M059J (cell line): ENCODE data around the gene ZNF219. TPM values are rescaled to one million over a fixed set of nuclear protein-coding genes. Genes with fewer than 3 reads are reported as not detected.

Experiments
- DNase-seq: peaks from one replicate; pipeline ENCODE4 v3.0.0-alpha.2; 2012; ENCODE audit warnings: low read depth
- total RNA-seq: library from RNA; depleted of rRNA; stranded (reverse); fragments of >200 nt; shearing (Covaris generic); gene quantifications from 2 replicates; pipeline ENCODE4 v1.2.3, GENCODE V29; 2014

ZNF219 gene
- total RNA-seq, 1 experiment from 2014 or later = 12.1 TPM

DNA sequence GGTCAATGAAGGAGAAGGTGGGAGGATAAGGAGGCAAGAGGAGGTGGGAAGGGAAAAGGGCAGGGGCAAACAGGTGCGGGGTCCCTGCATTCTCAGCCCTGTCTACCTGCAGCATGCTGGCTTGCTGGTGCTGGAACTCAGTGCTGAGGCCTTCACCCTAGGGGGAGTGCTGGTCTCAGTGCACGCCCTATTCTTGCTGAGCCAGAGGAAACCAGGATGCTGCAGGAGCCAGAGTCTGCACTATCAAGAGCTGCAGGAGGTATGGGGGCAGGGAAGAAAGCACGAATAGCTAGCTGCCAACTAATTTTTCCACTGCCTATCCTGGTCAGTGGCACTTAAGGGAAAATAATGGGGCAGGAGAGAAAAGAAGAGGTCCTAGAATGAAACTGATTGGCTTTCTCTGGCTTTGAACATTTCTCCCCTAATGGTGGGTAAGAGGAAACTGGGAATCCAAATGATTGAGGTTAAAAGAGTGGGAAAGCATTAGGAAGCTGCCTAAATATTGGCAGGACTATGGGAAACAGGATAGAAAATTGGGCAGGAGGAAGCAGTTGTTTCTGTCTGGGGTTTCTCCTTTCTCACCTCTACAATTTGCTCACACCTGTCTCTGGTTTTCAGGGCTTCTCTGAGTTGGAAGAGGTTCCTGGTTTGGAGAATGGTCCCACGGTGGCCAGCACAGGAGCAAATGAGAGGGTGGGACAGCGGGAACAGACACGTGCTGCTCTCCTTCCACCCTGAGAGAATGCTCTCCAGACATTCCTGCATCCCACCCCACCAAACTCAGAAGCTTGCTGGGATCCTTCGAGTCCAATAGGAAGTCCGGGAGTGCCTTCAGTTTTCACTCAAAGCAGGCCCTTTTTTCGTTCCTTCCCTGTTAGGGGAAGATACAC lies 4.3 kb upstream of the ZNF219 start:
- DNase-seq = no peak

DNA sequence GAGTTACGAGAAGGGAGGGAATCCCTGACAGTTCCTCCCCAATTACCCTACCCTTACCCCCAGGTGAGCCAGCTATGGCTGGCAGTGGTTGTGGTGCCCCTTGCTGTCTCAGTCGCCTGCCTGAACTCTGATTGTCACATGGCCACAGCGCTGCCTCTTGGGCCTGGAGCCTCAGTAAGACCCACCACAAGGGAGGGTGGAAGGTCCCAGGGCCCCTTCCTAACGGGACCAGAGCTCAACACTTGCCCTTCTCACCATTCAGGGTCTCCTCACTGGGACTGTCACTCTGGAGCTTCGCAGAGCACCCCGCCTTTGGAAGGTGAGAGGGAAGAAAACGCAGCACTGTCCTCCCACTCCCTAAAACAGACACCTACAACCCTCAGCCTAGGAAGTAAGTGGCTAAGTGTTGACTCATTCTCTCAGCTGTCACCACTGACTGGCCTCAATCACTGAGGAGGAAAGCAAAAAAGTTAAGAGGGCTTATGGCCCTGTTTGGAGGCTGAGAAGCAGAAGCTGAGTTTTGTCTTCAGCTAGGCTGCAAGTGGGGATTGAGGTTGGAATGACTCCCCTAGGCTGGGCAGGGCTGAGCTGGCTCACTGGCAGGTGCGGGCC lies 3.5 kb upstream of the ZNF219 start:
- peak; percentile 34 for DNase-seq

DNA sequence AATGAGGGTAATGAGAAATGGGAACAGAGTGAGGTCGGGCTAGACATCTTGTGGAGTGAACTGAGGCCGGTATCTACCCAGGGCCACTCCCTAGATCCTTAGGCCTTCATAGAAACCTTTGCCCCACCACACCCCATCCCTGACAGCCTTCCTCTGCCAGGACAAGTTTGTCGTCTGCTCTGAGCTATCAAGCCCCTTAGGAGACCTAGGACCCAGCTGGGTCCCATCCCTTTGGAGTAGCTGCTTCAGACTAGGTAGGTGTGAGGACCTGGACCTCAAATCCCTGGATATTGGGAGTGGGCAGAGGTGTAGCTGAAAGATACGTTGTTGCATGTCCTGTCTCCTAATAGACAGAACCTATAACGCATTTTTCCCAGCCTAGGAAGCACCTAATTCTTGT lies 2.5 kb upstream of the ZNF219 start, which contains the start of gene TMEM253:
Gene TMEM253 (plus strand): TSS at position 136 of the 400 bp plus-strand sequence. CDS start 278 bp downstream, outside the sequence.
- no peak for DNase-seq

DNA sequence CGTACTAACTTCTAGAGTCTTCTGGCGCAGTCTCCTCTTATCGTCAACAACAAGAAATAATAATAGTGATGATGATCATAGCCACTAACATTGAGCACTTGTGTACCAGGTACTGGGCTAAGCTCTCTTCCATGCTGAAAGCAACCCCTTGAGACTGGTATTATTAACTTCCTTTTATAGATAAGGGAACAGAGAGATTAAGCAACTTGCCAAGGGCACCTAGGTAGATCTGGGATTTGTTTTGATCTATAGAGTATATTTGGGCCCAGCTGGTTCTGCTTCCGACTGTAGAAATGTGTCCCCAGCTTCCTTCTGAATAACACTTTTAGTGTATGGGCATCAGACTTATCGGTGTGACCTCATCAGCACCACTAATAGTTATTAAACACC lies 1.1 kb upstream of the ZNF219 start:
- no peak for DNase-seq

DNA sequence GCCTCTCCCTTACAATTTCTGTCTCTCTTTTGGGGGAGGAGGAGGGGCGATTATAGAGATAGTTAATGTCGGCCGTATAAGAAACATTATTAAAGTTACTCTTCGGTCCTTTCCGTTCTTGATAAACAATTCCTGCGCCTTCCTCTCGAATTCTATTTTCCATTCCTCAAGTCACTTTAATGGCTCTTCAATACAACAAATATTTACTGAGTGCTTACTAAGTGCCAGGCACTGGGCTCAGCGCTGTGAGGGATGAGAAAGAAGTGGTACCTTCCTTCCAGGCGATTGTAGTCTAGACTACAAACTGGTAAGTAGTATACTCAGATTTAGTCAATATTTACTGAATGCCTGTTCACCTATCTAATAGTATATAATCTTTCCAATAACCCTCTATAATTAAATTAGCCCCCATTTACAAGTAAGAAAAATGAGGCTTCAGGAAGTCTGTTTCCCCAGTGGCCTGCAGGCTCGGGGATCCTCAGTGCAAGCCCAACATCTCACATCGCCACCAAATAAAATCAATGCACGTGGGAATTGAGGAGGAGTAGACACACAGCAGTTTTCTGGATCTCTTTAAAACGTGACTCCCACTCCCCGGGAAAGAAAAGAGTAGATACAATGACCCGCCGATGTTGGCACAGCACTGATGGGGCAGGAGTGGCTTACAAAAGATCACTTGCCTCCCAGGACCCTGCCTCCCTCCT lies 589 bp upstream of the ZNF219 start:
- DNase-seq = no peak

DNA sequence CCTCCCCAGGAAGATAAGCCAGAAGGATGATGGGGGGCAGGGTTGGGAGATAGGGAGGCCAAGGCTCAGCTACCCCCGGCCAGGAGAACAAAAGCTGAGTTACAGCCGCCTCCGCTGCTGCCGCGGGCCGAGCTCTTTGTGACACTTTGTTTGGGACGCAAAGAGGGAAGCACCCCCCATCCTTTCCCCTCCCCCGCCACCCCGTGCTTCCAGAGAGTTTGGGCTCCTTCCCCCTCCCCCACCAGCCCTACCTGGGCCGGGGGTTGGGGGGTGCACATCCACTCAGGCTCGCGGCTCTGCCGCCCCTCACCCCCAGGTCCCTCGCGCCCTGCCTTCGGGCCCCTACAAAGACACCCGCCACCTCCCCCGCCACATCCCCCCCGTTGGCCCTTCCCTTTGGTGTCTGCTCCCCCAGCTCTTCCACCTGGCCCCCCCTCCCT lies 799 bp downstream of the ZNF219 start:
- DNase-seq = no peak

DNA sequence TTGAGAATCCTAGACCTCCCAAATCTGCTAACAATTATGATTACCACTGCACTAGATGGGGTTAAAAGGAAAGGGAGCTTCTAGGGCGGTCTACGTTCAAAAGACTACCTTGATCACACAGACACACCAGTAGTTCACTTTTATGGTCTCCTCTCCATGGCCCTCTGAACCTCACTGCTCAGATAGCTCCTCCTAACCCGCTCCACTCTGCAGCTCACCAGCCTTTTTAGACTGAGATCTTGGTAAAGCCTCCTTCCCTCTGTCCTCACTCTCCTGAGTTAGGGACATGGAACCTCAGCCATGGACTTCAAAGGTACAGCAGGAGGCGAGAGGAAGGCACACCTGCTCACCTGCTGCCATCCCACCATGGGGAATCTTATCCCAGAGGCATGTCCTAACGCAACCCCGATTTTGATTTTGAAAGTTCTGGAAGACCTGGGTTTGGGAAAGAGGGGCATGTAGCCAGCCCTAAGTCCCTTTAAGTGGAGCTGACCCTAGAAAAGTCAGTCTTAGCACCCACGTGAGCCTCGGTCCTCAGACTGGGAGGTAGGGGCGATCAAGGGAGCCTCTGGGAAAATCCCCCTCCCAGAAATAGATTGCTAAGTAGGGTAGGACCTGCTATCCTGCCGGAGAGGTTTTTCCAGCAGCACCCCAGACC lies 1.3 kb downstream of the ZNF219 start:
- DNase-seq = no peak

DNA sequence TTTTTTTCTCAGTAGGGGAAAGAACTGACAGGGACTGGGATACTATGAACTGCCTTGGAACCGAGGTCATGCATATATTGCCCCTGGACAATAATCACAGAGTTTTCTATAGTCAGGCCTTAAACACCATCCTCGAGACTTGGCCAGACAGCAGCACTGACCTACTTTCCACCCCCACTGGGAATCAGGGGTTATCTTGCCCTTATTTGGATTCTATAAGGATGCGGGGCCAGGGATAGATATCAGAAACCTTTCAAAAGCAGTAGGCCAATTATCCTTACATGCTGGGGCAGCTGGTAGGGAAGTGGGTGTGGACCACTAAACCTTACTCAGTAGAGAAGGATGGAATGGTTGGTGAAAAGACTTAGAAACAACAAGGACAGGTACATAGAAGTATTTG lies 2.0 kb downstream of the ZNF219 start:
- DNase-seq = no peak

DNA sequence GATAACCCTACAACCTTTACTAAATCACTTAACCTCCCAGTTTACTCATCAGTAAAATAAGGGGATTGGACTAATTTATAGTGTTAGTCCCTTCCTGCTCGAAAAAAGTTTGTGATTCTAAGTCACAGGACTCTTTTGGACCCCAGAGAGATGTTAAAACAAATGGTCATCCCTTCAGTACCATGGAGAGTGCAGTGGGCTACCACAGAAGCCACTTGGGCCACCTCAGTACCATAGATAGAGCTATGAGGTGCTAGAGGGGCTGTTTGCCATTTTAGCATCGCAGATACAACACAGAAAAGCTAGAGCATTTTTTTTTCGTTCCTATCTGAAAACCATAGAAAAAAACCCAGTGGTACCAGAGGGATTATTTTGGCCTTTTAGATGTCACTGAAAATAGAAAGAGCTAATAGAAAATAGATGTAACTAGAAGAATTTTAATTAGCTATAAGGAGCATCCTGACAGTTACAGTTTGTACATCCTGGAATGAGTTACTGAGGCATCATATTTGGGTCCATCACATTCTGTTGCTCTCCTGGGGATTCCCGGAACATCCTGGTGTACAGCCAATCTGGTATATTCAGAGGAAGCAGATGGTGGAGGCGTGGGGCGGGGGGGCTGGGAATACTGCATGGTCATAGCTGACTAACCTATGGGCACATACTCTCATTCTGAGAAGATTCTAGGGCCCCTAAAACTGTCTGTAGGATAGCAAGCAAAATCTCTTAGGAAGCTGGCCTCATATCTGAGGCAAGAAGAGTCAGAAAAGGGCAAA lies 2.8 kb downstream of the ZNF219 start:
- DNase-seq = peak; percentile 39

- no peak for DNase-seq
Measured at GRCh38 chr14:21093769-21094681, 4.4 kb downstream of the ZNF219 start.

DNA sequence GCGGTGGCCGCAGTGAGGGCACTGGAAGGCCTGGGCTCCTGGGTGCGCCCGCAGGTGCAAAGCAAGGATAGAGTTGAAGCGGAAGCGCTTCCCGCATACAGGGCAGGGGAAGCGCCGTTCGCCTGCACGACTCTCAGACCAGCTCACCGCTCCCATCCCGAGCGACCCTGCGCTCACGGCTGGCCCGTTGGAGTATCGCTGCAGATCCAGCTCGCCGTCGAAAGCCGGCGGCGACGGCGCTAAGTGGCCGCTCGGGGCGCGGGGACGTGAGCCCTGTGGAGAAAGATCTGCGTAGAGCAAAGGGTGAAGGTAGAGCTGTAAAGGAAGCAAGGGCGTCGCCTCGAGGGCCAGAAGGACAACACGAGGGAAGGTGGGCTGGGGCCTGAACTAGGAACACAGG lies 5.4 kb downstream of the ZNF219 start:
- no peak for DNase-seq

DNA sequence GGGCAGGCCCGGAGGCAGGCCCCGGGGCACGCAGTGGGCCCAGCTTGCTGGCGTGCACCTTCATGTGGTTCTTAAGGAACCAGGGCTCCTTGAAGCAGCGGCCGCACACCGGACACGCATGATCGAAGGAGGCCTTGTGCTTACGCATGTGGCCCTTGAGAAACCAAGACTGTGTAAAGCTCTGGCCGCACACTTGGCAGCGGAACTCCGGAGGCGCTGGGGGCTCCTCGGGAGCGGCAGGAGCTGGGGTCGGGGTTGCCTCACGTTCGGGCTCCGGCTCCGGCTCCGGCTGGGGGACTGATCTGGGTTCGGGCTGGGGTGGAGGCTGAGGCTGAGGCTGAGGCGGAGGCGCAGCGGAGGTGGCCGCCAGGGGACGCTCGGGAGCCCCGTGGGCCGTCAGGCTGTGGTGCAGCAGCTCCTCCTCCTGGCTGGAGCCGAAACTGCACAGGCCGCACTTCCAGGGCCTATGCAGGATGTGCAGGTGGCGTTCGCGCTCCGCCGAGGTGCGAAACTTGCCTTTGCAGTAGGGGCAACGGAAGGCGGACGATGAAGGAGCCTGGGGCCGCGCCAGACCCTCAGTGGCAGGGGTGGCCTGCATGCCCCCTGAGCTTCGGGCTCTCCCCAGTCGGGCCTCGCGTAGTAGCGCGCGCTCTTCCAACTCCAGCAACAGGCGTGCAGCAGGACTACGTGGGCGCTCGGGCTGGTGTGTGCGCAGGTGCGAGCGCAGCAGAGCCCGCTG lies 6.0 kb downstream of the ZNF219 start:
- DNase-seq = no peak

- DNase-seq = no peak
Measured at GRCh38 chr14:21091821-21092272, 6.6 kb downstream of the ZNF219 start.

GRCh38 chr14:21090940-21091663 lies 7.4 kb downstream of the ZNF219 start:
- DNase-seq = no peak

DNA sequence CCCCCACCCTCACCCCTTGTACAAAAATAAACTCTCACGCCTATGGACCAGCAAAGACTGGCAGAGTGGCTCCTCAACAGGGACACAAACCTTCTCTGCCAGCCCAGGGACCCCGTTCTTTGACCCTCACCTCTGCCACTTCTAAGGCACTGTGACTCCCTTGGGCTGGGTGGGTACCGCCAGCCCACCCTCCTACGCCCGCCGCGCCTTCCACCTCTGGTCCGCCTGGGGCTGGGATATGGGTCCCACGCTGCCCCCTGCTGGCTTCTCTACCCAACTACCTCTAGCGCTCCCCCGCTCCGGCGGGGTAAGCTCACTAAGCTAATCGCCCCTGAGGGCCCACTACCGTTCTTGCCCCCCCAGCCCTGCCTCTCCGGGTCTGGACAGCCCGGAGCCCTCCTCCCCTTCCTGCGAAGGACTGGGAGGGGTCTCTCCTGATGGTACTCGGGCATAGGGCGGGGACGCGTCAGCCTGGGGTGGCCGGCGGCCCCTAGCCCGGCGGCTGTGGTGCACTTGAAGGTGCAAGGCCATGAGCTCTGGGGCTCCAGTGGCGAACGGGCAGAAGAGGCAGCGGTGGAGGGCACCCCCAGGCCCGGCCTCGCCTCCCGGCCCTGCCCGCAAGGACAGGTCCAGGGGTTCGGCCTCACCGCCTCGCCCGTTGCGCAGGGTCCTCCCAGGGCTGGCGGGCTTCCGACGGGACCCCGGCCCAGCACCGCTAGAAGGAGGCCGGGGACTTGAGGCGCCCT lies 8.1 kb downstream of the ZNF219 start:
- DNase-seq = no peak

- DNase-seq = no peak
Measured at GRCh38 chr14:21089877-21090193, 8.6 kb downstream of the ZNF219 start.

GRCh38 chr14:21089271-21089670 lies 9.2 kb downstream of the ZNF219 start:
- no peak for DNase-seq

DNA sequence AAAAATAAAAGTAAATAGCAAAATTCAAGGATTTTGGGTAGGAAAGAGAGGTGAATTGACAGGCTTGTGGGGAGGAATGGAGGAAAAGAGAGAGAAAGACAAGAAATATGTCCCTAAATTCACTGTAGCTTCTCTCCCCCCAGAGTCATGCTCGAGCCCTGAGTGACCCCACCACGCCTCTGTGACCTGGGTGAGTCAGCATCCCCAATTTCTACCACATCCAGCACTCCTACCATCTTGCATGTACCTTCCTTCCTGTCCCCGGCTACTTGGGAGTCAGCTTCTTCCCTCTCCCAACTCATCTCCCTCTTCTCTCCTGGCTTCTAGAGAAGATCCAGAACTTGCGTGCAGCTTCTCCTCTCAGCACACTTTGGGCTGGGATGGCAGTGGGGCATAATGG lies 9.8 kb downstream of the ZNF219 start:
- no peak for DNase-seq
